Nucleus accumbens (tissue), 56 donors: ENCODE measurements around the gene GBX1.

Experiments used
- DNase-seq, 56 donors: peaks; one replicate each; lab custom pipeline; 2025; lab: John Stamatoyannopoulos, UW

GBX1 gene

DNA sequence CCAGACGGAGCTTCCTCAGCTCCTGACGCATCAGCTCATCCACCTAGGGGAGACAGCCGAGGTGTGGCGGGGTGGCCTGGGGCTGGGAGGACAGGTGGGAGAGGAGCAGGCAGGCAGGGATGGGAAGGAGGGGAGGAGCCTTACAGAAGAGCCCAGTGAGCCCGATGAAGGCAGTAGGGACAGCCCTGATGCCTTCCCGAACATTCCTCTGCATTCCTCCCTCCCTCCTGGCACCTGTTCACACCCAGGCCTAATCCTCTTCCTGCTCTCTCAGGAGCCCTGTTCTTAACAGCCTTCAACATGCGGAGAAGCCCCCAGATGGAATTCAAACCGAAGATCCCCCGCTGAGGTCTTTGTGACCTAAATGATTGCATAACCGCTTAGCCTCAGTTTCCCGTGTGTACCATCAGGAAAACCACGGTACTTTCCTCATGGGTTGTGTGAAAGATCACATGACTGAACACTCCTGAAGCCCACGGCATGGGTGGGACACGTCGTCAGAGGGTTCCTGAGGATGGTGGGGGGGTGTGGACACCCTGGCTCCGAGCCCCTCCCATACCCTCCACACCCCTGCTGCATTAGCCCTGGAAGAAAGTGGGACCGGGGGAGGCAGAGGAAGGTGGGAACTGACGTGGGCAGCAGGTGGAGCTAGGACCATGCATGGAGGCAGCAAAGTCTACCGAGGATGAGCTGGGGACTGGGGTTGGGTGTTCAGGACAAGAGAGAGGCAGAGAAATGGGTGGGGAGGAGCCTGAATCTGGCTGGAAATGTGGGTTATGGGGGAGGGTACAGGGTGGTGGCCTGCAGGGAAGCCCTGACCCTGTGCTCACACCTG lies 28.3 kb upstream of the GBX1 start:
- DNase-seq = no peak

DNA sequence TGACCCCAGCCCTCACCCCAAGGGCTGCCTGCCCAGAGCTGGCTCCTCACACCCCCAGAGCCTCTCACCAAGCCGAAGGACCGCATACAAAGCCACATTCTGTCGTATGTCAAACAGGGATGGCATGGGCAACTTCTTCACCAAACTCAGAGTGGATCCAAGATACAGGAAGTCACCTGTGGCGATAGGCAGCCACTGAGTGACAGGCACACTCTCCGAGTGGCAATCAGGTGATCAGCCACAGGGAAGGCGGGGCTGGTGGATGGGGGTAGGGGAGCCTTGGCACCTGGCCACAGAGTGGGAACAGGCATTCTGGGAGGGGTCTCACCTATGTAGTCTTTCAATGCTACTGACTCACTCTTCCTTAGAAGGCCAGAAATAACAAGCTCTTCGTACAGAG lies 26.7 kb upstream of the GBX1 start:
- DNase-seq = no peak

DNA sequence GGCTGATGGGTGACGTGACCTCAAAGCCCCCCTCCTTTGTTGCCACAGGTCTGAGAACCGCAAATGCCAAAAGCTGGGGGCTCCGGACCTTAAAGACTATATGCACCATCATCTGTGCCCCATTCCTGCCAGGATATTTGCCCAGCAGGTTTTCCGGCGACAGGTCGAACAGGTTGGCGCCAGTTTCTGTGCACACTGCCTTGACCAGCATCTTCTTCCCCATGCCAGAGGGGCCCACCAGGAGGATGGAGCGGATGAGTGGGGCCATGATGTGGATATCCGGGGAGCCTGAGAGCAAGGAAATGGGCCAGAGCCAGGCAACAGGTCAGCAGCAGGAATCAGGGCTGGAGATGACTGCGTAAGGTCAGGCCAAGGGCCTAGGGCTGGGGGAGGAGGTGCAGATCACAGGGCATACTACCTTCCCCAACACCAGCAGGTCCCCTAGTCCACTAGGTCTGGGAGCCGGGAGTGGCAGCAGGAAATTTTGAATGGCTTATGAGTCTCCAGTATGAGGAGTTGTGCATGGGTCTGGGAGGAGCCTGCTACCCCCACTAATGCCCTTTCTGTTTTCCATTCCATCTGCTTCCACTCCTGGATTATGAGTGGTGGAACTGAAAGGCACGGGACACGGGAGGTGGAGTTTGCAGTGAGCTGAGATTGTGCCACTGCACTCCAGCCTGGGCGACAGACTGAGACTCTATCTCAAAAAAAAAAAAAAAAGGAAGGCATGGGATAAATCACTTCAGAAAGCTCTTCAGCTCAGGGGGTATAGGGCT lies 25.9 kb upstream of the GBX1 start:
- no peak for DNase-seq

DNA sequence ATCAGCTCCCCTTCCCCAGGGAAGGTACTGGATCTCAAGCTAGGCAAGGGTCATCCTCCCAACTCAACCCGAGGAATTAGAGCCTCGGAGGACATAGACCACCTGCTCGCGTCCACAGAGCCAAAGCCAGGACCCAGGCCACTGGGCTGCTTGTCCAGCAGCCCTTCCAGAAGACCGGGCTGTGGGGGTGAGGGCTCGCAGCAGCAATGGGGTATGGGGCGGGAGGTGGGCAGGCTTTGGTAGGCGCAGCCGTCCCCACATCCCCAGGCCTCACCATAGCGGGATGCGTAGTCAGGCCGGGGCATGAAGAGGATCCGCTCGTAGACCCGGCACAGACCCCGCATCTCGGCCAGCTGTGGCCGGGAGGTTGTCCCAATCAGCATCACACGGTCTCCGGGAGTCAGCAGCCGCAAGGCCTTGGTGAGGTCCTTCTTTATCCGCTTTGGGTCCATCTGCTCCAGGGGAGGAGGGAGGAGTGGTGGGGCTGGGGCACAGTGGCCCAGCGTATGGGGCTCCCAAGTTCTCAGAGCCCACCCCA lies 24.6 kb upstream of the GBX1 start:
- DNase-seq = no peak

DNA sequence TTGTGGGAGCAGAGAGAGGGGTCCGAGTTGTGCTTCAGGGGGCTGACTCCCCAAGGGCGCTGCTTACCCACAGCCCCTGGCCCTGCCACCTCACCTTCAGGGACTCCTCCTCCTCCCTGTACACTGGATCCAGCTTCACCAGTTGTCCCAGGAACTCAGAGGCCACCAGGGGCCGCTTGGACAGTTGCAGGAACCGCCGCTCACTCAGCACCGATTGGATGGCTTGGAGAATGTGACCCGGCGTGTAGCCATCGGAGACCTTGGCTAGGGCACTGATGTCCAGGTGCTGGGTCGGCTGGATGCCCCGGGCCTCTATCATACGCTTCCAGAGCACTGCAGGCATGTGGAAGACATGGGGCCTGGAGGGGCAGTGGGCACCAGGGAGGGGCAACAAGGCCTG lies 24.1 kb upstream of the GBX1 start:
- no peak for DNase-seq

DNA sequence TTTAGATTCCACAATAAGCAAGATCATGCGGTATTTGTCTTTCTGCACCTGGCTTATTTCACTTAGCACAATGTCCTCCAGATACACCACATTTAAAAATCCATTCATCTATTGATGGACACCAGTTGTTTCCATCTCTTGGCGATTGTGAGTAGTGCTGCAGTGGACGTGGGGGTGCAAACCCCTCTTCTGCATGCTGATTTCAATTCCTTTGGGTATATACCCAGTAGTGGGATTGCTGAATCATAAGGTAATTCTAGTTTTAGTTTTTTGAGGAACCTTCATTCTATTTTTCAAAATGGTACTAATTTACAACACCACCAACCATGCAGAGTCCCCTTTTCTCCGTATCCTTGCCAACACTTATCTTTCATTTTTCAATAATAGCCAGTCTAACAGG lies 21.5 kb upstream of the GBX1 start:
- DNase-seq = no peak

DNA sequence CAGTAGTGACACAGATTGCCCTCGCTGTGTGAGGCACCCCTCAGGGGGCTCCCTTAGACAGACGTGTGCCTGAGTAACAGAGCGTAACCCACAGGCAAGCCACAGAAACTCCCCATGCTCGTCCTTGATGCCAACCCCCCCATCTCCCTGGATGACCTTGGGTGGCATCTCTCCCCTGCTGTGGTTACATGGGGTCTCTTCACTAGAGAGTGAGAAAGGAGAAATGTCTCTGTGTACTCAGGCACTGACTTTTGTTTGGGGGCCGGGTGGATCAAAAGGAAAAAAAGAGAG lies 20.7 kb upstream of the GBX1 start:
- no peak for DNase-seq

DNA sequence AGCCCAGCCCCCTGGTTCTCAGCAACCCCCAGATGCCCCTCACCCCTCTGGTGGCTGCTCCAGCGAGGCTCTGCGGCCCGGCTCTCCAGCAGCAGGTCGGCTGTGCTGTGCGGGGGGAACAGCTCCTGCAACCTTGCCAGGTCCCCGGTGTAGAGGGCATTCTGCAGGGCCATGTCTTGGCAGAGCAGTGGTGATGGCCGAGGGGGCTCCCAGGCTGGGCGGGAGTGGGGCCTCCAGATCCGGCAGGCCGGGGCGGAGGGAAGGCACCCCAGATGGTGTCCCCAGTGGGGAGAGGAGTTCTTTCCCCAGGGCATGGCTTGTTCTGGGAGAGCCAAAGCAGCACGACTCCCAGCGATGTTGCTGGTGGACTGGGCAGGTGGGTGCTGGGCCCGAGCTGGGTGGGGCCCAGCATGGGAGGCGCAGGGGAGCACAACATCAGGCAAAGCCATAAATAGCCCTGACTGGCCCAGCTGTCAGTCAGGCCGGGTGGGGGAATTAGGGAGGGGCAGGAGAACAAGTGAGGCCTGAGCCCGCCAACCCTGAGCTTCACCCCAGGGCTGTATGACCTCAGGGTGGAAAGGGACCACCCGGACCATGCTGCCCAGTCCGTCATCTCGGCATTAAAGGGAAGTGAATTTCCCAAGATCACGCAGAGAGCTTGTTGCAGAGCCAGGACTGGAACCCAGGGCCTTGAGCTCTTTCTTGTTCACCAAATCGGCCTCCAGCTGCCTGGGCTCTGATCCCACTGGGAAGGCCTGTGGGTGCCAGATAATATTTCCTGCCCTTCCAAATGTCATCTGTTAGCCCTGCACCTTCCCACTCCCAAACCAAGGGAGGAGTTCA lies 20.1 kb upstream of the GBX1 start:
- DNase-seq = no peak

DNA sequence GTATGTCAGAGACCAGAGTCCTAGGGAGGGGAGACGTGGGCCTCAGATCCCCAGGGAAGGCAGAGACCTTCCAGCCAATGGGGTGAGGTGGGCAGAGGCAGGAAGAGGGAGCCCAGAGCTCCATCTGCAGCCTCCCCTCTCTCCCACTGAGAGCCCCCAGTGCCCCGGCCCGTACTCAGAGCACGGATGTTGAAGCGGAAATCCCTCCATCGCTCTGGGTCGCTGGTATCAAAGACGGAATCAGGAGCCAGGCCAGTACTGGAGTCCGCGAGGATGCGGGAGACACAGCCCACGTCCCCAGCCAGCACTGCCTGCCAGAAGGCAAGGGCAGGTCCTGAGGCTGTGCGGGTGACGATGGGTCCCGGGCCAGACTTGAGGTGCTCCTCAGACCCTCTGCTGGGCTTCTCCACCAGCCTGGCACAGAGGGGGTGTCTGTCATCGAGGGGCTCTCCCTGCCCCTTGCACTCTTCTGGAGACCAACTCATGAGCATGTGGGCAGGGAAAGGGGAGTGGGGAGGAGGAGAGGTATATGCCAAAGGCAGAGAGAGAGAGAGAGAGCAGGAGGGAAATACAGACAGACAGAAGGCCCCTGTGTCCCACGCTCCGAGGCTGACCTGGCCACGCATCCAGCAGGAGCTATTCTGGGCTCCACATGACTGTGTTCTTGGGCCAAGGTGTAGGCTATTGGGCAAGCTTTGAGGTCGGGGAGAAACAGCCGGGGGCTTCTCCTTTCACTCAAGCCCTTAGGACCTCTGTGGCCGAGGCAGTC lies 19.3 kb upstream of the GBX1 start, which contains the start of gene ASB10:
ASB10 (minus strand) TSS at position 611 of the 769 bp plus-strand sequence; CDS start at position 491, 120 bp downstream.
- DNase-seq = no peak

DNA sequence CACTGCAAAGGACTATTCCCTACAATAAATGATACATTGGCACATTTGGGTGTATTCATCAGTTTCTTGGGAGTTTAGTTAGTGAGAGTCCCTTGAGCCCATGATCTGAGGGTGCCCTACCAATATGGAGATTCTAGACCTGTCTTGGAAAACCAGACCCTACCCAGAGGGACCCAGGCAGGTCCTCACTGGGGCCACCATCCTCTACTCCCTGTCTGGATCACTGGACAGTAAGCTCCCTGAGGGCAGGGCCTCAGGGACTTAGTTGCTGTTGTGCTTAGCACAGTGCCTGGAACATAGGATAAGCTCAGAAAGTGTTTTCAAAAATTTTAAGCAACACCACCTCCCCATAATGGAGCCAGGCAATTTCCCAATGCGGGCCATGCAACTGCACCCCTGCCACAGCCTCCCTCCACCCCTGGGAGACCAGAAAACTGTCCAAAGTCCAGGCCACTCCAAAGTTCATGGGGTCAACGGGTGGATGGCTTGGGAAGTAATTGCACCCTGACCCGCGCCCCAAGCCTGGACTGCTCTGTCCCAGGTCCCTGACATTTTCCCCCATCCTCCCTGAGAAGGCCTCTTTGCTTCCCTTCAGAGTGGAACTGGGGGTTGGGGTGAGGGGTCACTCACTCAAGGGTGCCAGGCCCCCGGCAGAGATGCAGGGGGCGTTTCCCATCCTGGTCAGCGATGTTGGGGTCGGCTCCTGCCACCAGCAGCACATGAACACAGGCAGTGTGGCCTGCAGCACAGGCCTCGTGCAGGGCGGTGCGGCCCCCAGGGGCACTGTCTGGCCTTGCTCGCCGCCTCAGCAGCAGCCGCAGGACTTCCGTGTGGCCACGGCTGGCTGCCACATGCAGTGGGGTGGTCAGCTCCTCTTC lies 18.5 kb upstream of the GBX1 start:
- no peak for DNase-seq

DNA sequence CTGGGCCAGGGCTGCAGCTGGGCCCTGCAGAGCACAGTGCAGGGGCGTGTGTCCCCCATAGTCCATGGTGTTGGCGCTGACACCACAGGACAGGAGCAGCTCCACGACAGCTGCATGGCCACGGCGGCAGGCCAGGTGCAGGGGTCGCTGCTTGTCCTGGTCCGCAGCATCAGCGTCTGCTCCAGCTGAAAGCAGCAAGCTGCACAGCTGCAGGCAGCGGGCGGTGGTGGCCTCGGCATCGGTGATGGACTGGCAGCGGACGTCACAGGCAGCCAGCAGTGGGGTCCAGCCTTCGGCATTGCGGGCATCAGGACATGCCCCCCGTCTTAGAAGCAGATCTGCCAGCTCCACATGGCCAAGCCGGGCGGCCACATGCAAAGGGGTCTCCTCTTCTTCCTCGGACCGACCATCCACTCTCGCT lies 13.5 kb upstream of the GBX1 start:
- DNase-seq = peak in 2 of 56 donors; percentile 20 to 22

DNA sequence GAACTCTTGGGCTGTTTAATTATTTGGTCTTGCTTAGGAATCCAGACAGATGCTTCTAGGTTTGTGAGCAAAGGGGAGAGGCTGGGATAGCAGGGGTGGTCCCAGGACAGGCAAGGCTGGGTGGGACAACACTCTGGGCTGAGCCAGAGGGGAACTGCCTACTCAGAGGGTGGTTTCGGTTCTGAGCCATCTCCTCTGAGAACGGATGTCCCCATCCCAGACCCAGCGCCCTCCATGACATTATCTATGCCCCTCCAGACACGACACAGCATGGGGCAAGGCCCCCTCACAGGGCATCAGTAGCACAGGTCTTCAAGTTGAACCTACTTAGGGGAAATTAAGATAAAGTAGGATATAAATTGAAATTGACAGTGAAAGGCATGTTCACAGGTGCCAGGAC lies 12.5 kb upstream of the GBX1 start:
- no peak for DNase-seq

DNA sequence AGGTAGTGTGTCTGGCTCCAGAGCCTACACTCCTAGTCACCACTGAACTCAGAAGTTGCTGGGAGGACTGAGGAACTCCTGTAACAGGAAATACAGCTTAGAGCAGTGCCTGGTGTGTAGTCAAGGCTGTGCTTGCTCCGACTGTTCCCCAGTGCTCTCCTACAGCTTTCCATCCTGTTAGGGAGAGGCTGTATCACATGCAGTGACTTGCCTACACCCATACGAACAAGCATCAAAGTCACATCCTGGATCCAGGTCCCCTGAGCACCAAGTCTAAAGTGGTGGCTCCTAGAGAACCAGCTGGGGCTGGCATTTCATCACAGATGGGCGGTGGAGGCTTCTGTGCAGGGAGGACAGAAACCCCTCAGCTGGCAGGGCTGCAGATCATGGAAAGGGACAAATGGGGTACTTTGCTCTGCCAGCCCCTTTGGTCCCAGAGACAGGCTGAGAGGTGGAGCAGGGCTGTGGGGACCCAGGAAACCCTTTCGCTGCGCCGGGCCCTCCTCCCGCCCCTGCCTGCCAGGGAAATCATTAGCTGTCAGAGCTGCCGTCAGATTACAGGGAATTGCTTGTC lies 11.9 kb upstream of the GBX1 start:
- DNase-seq = no peak

DNA sequence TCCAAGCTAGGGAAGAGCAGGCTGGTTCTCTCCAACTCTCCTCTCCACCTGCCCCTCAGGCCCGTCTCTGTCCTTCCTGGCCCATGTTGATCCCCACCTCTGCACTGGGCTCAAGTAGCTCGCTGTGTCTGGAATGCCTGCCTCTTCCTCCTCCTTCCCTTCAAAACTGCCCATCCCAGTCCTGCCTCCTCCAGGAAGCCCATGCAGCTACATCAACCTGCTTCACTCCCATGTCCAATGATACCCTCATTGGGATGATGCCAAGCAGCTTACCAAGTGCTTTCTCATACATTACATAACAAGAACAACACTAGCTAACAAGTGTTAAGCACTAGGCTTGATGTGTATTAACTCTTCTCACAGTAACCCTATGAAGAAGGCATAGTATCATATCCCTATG lies 11.3 kb upstream of the GBX1 start:
- no peak for DNase-seq

DNA sequence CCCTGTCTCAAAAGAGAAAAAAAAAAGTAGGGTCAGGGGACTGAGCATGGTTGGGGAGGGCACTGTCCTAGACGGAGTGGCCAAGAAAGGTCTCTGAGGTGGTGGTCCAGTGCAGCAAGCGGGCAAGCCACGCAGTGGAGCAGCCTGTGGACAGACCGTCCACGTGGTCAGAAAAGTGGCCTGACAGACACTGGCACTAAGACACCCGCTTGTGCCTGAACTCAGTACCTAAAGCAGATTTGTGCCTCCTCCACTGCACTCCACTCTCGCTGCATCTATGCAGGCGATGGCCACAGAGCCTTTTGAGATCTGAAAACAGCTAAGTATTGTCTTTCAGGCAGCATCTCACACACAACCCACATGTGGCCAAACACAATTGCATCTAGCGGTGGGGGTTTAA lies 10.7 kb upstream of the GBX1 start:
- no peak for DNase-seq

DNA sequence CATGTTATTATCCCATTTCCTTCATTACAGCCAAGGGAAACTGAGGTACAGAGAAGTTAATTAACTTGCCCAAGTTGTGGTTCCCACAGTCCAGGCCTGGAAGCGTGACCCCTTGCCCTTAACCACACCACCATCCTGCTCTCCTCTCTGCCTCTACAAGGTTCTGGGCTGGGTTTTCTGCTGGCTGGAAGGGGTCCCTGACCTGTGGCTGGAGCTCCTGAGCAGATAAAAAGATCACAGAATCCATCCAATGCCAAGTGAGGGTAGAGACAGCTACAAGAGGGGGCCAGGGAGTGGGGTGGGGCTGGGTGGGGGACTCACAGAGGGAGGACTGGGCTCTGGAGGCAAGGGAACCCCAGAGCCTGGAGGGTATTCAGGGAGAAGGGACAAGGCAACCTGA lies 9.8 kb upstream of the GBX1 start:
- DNase-seq = no peak

DNA sequence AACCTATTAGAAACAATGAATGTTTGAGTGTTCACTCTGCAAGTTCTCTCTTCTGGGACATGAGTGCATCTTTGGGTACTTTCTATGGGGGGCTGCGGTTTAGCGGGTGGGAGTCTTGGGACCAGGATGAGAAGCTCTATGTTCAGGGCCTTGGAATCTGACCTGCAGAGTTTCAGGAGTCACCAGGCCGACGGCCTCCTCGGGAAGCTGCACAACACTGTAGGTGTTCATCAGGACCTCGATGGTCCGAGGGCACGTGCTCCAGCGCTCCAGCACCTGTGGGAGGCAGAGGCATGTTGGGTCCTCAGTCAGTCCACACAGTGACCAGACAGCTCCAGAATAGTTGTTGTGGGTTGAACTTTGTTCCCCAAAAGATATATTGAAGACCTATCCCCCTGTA lies 8.9 kb upstream of the GBX1 start:
- no peak for DNase-seq

DNA sequence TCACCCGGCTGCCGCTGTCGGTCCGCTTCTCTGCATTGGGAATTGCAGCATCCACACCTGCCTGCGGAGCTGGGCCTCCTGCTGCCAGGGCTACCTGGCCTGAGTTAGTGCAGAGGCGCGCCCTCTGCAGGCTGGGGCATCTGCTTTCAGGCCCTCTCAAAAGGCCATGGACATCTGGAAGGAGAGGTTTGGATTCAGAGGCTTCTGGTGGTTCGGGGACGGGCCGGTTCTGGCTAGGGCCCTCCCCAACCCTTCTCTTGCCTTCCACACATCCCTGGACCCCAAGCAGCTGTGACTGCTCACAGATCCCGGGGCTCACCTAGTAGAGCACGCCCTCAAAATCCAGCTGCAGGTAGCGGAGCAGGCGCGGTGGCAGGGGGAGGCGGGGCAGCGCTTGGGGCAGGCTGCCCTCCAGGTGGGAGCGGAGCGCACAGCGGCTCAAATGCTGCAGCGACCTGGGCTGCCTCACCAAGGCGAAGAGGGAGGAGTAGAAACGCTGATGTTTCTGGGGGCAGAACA lies 8.4 kb upstream of the GBX1 start:
- no peak for DNase-seq
